Measurements from ENCODE around the gene NEMP1.

The NEMP1 gene

DNA sequence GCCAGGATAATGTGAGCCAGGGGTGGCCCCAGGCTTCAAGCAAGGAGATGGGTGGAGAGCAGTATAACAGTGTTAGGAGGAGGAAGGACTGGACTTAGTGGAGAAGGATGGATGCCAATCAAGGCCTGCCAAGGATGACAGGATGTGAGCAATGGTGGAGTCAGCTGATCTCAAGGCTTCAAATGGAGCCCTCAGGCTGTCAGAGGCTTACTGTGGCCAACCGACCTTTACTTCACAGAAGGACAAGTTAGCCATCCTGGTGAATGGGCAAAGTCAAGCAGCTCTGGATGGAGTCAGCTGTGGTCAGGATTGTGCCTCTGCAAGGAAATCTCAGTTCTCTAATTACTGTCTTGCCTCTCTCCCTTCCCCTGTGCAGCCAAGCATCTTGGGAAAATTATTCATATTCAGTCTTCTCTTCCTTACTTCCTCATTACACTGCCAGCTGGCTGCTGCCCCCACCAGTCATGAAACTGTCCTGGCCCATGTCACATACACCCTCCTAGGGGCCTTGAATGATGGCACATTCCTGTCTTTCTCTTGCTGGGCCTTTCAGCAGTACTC is 40.2 kb upstream of the NEMP1 start:
- peak overlapping the region; percentile 56 for H2AFZ ChIP-seq (ENCODE audit: low read length, unreplicated experiment)
- peaks cover 16% of the 10 kb centered on the region for H3K4me1 ChIP-seq (ENCODE audit: control insufficient read depth, insufficient read depth, low read length, unreplicated experiment)
- H3K27ac ChIP-seq (ENCODE audit: low read depth, low read length): peak overlapping the region; percentile 44
- H3K4me3 ChIP-seq (ENCODE audit: low read depth, low read length): no peak overlapping the region
- H3K79me2 ChIP-seq (ENCODE audit: control insufficient read depth, insufficient read depth, low read length, unreplicated experiment): no peaks in the 10 kb centered on the region
- H3K27me3 ChIP-seq (ENCODE audit: insufficient read depth, low read length): no peaks in the 10 kb centered on the region
- H3K36me3 ChIP-seq (ENCODE audit: insufficient read depth, low read length): no peaks in the 10 kb centered on the region

- peaks cover 24% of the 10 kb centered on the region for H3K4me1 ChIP-seq (ENCODE audit: control insufficient read depth, insufficient read depth, low read length, unreplicated experiment)
- no peak overlapping the region for H3K4me3 ChIP-seq (ENCODE audit: low read depth, low read length)
- H2AFZ ChIP-seq (ENCODE audit: low read length, unreplicated experiment): no peak overlapping the region
- no peaks in the 10 kb centered on the region for H3K79me2 ChIP-seq (ENCODE audit: control insufficient read depth, insufficient read depth, low read length, unreplicated experiment)
- no peaks in the 10 kb centered on the region for H3K36me3 ChIP-seq (ENCODE audit: insufficient read depth, low read length)
- H3K27me3 ChIP-seq (ENCODE audit: insufficient read depth, low read length): no peaks in the 10 kb centered on the region
- no peak overlapping the region for H3K27ac ChIP-seq (ENCODE audit: low read depth, low read length)
Measured at GRCh38 chr12:57116580-57117281, 38.1 kb upstream of the NEMP1 start.

- Histone ChIP-seq H3K27me3 (ENCODE audit: insufficient read depth, low read length) (no peaks in the 10 kb centered on the region), H2AFZ (ENCODE audit: low read length, unreplicated experiment) (no peak overlapping the region), H3K4me1 (ENCODE audit: control insufficient read depth, insufficient read depth, low read length, unreplicated experiment) (peaks cover 16% of the 10 kb centered on the region), H3K36me3 (ENCODE audit: insufficient read depth, low read length) (no peaks in the 10 kb centered on the region), H3K27ac (ENCODE audit: low read depth, low read length) (peak overlapping the region; percentile 94), H3K79me2 (ENCODE audit: control insufficient read depth, insufficient read depth, low read length, unreplicated experiment) (peaks cover 27% of the 10 kb centered on the region), H3K4me3 (ENCODE audit: low read depth, low read length) (peak overlapping the region; percentile 85)
Measured at GRCh38 chr12:57112492-57113294, 34.1 kb upstream of the NEMP1 start.

GRCh38 chr12:57111031-57111734 is 32.6 kb upstream of the NEMP1 start, which contains the start of gene STAT6:
Gene STAT6 (minus strand): TSS chr12:57111362. CDS start chr12:57108278, 3,084 bp downstream.
- Histone ChIP-seq H3K27me3 (ENCODE audit: insufficient read depth, low read length) (no peaks in the 10 kb centered on the region), H3K36me3 (ENCODE audit: insufficient read depth, low read length) (no peaks in the 10 kb centered on the region), H2AFZ (ENCODE audit: low read length, unreplicated experiment) (no peak within 1 kb of the TSS), H3K27ac (ENCODE audit: low read depth, low read length) (peak within 1 kb of the TSS; percentile 94), H3K4me1 (ENCODE audit: control insufficient read depth, insufficient read depth, low read length, unreplicated experiment) (peaks cover 16% of the 10 kb centered on the region), H3K79me2 (ENCODE audit: control insufficient read depth, insufficient read depth, low read length, unreplicated experiment) (peaks cover 30% of the 10 kb centered on the region), H3K4me3 (ENCODE audit: low read depth, low read length) (peak within 1 kb of the TSS; percentile 85)

DNA sequence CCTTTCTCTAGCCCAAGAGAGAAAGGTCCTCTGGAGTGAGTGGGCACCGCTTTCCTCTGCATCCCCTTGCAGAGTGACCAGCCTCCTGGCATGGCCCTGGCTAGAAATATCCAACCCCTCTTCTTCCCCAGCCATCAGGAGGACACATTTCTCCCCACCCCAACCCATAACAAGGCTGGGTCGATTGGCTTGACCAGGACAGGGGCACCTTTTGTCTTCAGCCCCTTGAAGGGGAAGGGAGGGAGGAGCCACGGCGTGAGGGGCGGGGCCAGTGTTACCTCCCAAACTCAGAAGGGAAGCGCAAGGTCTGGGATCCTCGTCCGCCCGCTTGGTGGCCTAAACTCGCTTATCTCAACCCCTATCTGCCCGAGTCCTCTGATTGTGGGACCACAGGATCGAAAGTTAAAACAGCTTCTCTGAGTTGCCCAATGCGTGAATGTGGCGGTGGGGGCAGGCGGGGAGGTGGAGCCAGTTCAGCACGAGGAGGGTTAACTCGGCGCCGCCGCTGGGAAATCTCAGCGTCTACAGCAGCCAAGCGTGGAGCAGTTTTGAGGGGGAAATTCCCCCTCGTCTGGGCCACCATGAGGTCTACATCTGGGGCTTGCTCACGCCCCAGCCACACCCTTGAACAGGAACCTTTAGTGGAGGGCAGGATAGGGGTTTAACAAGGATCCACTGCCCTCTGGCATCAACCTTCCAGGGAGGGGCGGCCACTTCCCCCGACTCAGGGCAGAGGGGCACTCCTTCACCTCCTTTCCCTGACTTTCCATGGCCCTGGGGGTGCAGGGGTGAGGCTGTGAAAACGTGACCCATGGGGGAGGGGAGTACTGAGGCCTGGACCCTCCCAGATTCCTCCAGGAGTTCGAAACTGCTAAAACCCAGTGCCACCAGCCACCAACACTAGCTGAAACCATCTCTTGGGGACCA is 31.8 kb upstream of the NEMP1 start:
- peaks cover 16% of the 10 kb centered on the region for H3K4me1 ChIP-seq (ENCODE audit: control insufficient read depth, insufficient read depth, low read length, unreplicated experiment)
- peak overlapping the region; percentile 85 for H3K4me3 ChIP-seq (ENCODE audit: low read depth, low read length)
- H3K27me3 ChIP-seq (ENCODE audit: insufficient read depth, low read length): no peaks in the 10 kb centered on the region
- peaks cover 30% of the 10 kb centered on the region for H3K79me2 ChIP-seq (ENCODE audit: control insufficient read depth, insufficient read depth, low read length, unreplicated experiment)
- H2AFZ ChIP-seq (ENCODE audit: low read length, unreplicated experiment): no peak overlapping the region
- no peaks in the 10 kb centered on the region for H3K36me3 ChIP-seq (ENCODE audit: insufficient read depth, low read length)
- H3K27ac ChIP-seq (ENCODE audit: low read depth, low read length): peak overlapping the region; percentile 94

- Histone ChIP-seq H3K36me3 (ENCODE audit: insufficient read depth, low read length) (no peaks in the 10 kb centered on the region), H3K27me3 (ENCODE audit: insufficient read depth, low read length) (no peaks in the 10 kb centered on the region), H3K4me1 (ENCODE audit: control insufficient read depth, insufficient read depth, low read length, unreplicated experiment) (peaks cover 16% of the 10 kb centered on the region), H3K4me3 (ENCODE audit: low read depth, low read length) (peak overlapping the region; percentile 85), H3K79me2 (ENCODE audit: control insufficient read depth, insufficient read depth, low read length, unreplicated experiment) (peaks cover 30% of the 10 kb centered on the region), H3K27ac (ENCODE audit: low read depth, low read length) (no peak overlapping the region), H2AFZ (ENCODE audit: low read length, unreplicated experiment) (no peak overlapping the region)
Measured at GRCh38 chr12:57109207-57110103, 30.9 kb upstream of the NEMP1 start.

- Histone ChIP-seq H3K36me3 (ENCODE audit: insufficient read depth, low read length) (no peaks in the 10 kb centered on the region; the same call in 1 of the 2 replicates), H3K27ac (ENCODE audit: low read depth, low read length) (no peak overlapping the region), H3K4me1 (ENCODE audit: control insufficient read depth, insufficient read depth, low read length, unreplicated experiment) (peaks cover 11% of the 10 kb centered on the region), H3K4me3 (ENCODE audit: low read depth, low read length) (no peak overlapping the region), H2AFZ (ENCODE audit: low read length, unreplicated experiment) (no peak overlapping the region), H3K27me3 (ENCODE audit: insufficient read depth, low read length) (no peaks in the 10 kb centered on the region), H3K79me2 (ENCODE audit: control insufficient read depth, insufficient read depth, low read length, unreplicated experiment) (peaks cover 30% of the 10 kb centered on the region)
Measured at GRCh38 chr12:57107456-57108155, 29.0 kb upstream of the NEMP1 start.

GRCh38 chr12:57106021-57106708 is 27.6 kb upstream of the NEMP1 start:
- no peak overlapping the region for H3K27ac ChIP-seq (ENCODE audit: low read depth, low read length)
- H2AFZ ChIP-seq (ENCODE audit: low read length, unreplicated experiment): no peak overlapping the region
- peaks cover 8% of the 10 kb centered on the region for H3K4me1 ChIP-seq (ENCODE audit: control insufficient read depth, insufficient read depth, low read length, unreplicated experiment)
- H3K79me2 ChIP-seq (ENCODE audit: control insufficient read depth, insufficient read depth, low read length, unreplicated experiment): peaks cover 30% of the 10 kb centered on the region
- no peak overlapping the region for H3K4me3 ChIP-seq (ENCODE audit: low read depth, low read length)
- H3K27me3 ChIP-seq (ENCODE audit: insufficient read depth, low read length): no peaks in the 10 kb centered on the region
- no peaks in the 10 kb centered on the region; the same call in 1 of the 2 replicates for H3K36me3 ChIP-seq (ENCODE audit: insufficient read depth, low read length)

All from ACC112 (cell line).